A673 (cell line): Measurements from ENCODE around the gene ATP8A1. TPM values are rescaled to one million over a fixed set of nuclear protein-coding genes. Genes with fewer than 3 reads are reported as not detected.

Experiments
- BruUV-seq: library from RNA; stranded (reverse); fragments of 400-500 nt; replicated peaks from 2 replicates; lab custom pipeline; 2021; lab: Mats Ljungman, UMichigan
- CTCF ChIA-PET: fragments of 300-600 bp; sonication (Branson Sonifier 250); formaldehyde crosslinking; loops from one replicate; lab custom pipeline; 2022; ENCODE audit warnings: antibody characterized with exemption; lab: Charles Lee
- POLR2A ChIA-PET: fragments of 300-600 bp; sonication (Branson Sonifier 250); formaldehyde crosslinking; loops from one replicate; lab custom pipeline; 2022; ENCODE audit warnings: antibody characterized with exemption; ENCODE audit not compliant: low non-redundant PET; lab: Charles Lee
- DNase-seq: peaks from one replicate; pipeline ENCODE4 v3.0.0-alpha.2; 2015; ENCODE audit warnings: low spot score
- H3K27ac ChIP-seq: fragments of 200-600 bp; sonication (generic); 2 replicates; pipeline ENCODE4 v1.5.1; 2016; ENCODE audit warnings: mixed run types, low read depth, mild to moderate bottlenecking, mixed read lengths, antibody characterized with exemption, low read length; ENCODE audit not compliant: poor library complexity, severe bottlenecking
- H3K27me3 ChIP-seq: fragments of 200-600 bp; sonication (generic); replicated peaks from 2 replicates; pipeline ENCODE4 v1.6.1; 2017; ENCODE audit warnings: mixed run types, low read depth, mild to moderate bottlenecking, mixed read lengths, antibody characterized with exemption, low read length; ENCODE audit not compliant: insufficient read depth, poor library complexity
- H3K36me3 ChIP-seq: fragments of 200-600 bp; sonication (generic); 2 replicates; pipeline ENCODE4 v1.6.1; 2016; ENCODE audit warnings: mixed run types, mild to moderate bottlenecking, mixed read lengths, antibody characterized with exemption, low read length; ENCODE audit not compliant: insufficient read depth, poor library complexity, severe bottlenecking
- H3K4me1 ChIP-seq: fragments of 200-600 bp; sonication (generic); 2 replicates; pipeline ENCODE4 v1.6.1; 2017; ENCODE audit warnings: mixed run types, mild to moderate bottlenecking, mixed read lengths, antibody characterized with exemption, low read length; ENCODE audit not compliant: insufficient read depth, poor library complexity, severe bottlenecking
- H3K4me3 ChIP-seq: fragments of 200-600 bp; sonication (generic); 2 replicates; pipeline ENCODE4 v1.5.1; 2016; ENCODE audit warnings: low read depth, mixed run types, mild to moderate bottlenecking, mixed read lengths, low read length; ENCODE audit not compliant: poor library complexity, severe bottlenecking
- H3K9me3 ChIP-seq: fragments of 200-600 bp; sonication (generic); 2 replicates; pipeline ENCODE4 v1.6.1; 2016; ENCODE audit warnings: mixed run types, low read depth, mild to moderate bottlenecking, mixed read lengths, antibody characterized with exemption, low read length; ENCODE audit not compliant: poor library complexity, severe bottlenecking
- CTCF ChIP-seq: fragments of 300-800, 200-600 bp; sonication (generic); conservative IDR thresholded peaks from 2 replicates; pipeline ENCODE4 v1.5.1; 2017; ENCODE audit warnings: low read depth, mild to moderate bottlenecking, antibody characterized with exemption, low read length, moderate library complexity, mixed read lengths
- EZH2 ChIP-seq: fragments of 200-600 bp; sonication (generic); IDR thresholded peaks from 2 replicates; pipeline ENCODE4 v1.6.1; 2017; ENCODE audit warnings: borderline replicate concordance, low read depth, mild to moderate bottlenecking, mixed read lengths, antibody characterized with exemption, low read length; ENCODE audit not compliant: poor library complexity, severe bottlenecking
- intact Hi-C: fragments of 100-400 bp; cut with micrococcal nuclease; formaldehyde crosslinking; loops from one replicate; pipeline ENCODE4 v1.10.0; 2022; ENCODE audit not compliant: unreplicated experiment
- total RNA-seq: library from RNA; stranded (reverse); gene quantifications from 2 replicates; pipeline ENCODE4 v1.2.3, GENCODE V29; 2021

Gene ATP8A1
- total RNA-seq, 1 experiment from 2014 or later, result 0.28 TPM

GRCh38 chr4:42640613-42641012, 16.3 kb downstream of the ATP8A1 start:
- no TSS peak for BruUV-seq
- no peaks in the 10 kb centered on the region for H3K4me1 ChIP-seq
- no peaks in the 10 kb centered on the region for H3K36me3 ChIP-seq

GRCh38 chr4:42638993-42639392, 17.9 kb downstream of the ATP8A1 start:
- peaks cover 5% of the 10 kb centered on the region for H3K27me3 ChIP-seq
- H3K4me1 ChIP-seq, result no peaks in the 10 kb centered on the region
- BruUV-seq, result no TSS peak
- DNase-seq, result no peak
- no peaks in the 10 kb centered on the region for H3K36me3 ChIP-seq
- no peak overlapping the region for H3K27ac ChIP-seq
- H3K4me3 ChIP-seq, result no peak overlapping the region
- POLR2A ChIA-PET, result no interaction called here
- CTCF ChIA-PET, result no interaction called here
- no peaks in the 10 kb centered on the region for H3K9me3 ChIP-seq
- TF ChIP-seq EZH2 (no peak), CTCF (no peak)
- intact Hi-C loops, result no loop called here

More at GRCh38 chr4:42640613-42641012, 16.3 kb downstream of the ATP8A1 start:
- no peak for DNase-seq
- Histone ChIP-seq H3K27me3 (peaks cover 5% of the 10 kb centered on the region), H3K4me3 (no peak overlapping the region), H3K27ac (no peak overlapping the region), H3K9me3 (no peaks in the 10 kb centered on the region)
- POLR2A ChIA-PET, result no interaction called here
- CTCF ChIA-PET, result no interaction called here
- intact Hi-C loops, result no loop called here
- TF ChIP-seq EZH2 (no peak), CTCF (no peak)

GRCh38 chr4:42638321-42638720, 18.6 kb downstream of the ATP8A1 start:
- peaks cover 5% of the 10 kb centered on the region for H3K27me3 ChIP-seq
- H3K36me3 ChIP-seq, result no peaks in the 10 kb centered on the region
- intact Hi-C loops, result no loop called here
- no TSS peak for BruUV-seq
- DNase-seq, result no peak
- no peaks in the 10 kb centered on the region for H3K9me3 ChIP-seq
- no peak for TF ChIP-seq CTCF
- TF ChIP-seq EZH2, result no peak
- H3K4me1 ChIP-seq, result no peaks in the 10 kb centered on the region
- POLR2A ChIA-PET, result no interaction called here
- H3K4me3 ChIP-seq, result no peak overlapping the region
- CTCF ChIA-PET, result no interaction called here
- no peak overlapping the region for H3K27ac ChIP-seq
